Left forelimb (tissue), 1 donor: ENCODE measurements around the gene KCTD3.

Source experiments
- DNase-seq: peaks from one replicate; pipeline ENCODE4 v3.0.0-alpha.2; 2018; ENCODE audit warnings: low spot score

The KCTD3 gene

GRCh38 chr1:215660259-215660658 is 93.2 kb downstream of the KCTD3 start:
- DNase-seq = no peak

GRCh38 chr1:215661033-215661432 is 93.9 kb downstream of the KCTD3 start:
- no peak for DNase-seq

GRCh38 chr1:215665215-215665614 is 98.1 kb downstream of the KCTD3 start:
- DNase-seq = no peak

- no peak for DNase-seq
These were observed 100.7 kb downstream of the KCTD3 start for GRCh38 chr1:215667761-215668160.

- DNase-seq = no peak
These were observed 102.8 kb downstream of the KCTD3 start for GRCh38 chr1:215669806-215670491.
